Stimulated activated CD4-positive, alpha-beta T cell treated with anti-CD3 and anti-CD28 coated beads, Interleukin-1b, Interleukin-23, amount 100 ng/mL, for 4 hours (primary cell): Measurements from ENCODE around the gene PTPN1.
"Not testable (repeated sequence)": the region's sequence is repeated elsewhere in the genome, so short reads cannot be mapped to it uniquely, and the experiment has no call there.

Experiments used
- DNase-seq, 2 donors: peaks; one replicate each; pipeline ENCODE4 v3.0.0-alpha.2; 2020; ENCODE audit warnings: low read depth in 2 of 2

The PTPN1 gene

GRCh38 chr20:50557549-50558134 lies 47.5 kb downstream of the PTPN1 start:
- no peak for DNase-seq

GRCh38 chr20:50558483-50558925 lies 48.3 kb downstream of the PTPN1 start:
- DNase-seq = no peak

GRCh38 chr20:50559149-50559548 lies 49.0 kb downstream of the PTPN1 start:
- no peak for DNase-seq

- no peak for DNase-seq
Measured at GRCh38 chr20:50559856-50560638, 49.9 kb downstream of the PTPN1 start.

GRCh38 chr20:50560867-50561266 lies 50.7 kb downstream of the PTPN1 start:
- no peak for DNase-seq

- DNase-seq = peak; percentile 52 to 54
Measured at GRCh38 chr20:50561379-50562078, 51.3 kb downstream of the PTPN1 start.

- DNase-seq = no peak
Measured at GRCh38 chr20:50562262-50562701, 52.1 kb downstream of the PTPN1 start.

- DNase-seq = no peak
Measured at GRCh38 chr20:50563133-50563944, 53.2 kb downstream of the PTPN1 start.

GRCh38 chr20:50565383-50565782 lies 55.2 kb downstream of the PTPN1 start:
- DNase-seq = no peak

- no peak for DNase-seq
Measured at GRCh38 chr20:50565871-50566270, 55.7 kb downstream of the PTPN1 start.

- no peak for DNase-seq
Measured at GRCh38 chr20:50567860-50568548, 57.8 kb downstream of the PTPN1 start.

GRCh38 chr20:50568549-50568942 lies 58.4 kb downstream of the PTPN1 start:
- DNase-seq = no peak

GRCh38 chr20:50569487-50569863 lies 59.3 kb downstream of the PTPN1 start:
- not testable (repeated sequence) for DNase-seq

GRCh38 chr20:50569864-50570836 lies 60.0 kb downstream of the PTPN1 start:
- no peak for DNase-seq

GRCh38 chr20:50571466-50571865 lies 61.3 kb downstream of the PTPN1 start:
- no peak for DNase-seq

- DNase-seq = no peak
Measured at GRCh38 chr20:50572938-50573777, 63.0 kb downstream of the PTPN1 start.

GRCh38 chr20:50574108-50574507 lies 63.9 kb downstream of the PTPN1 start:
- DNase-seq = no peak

GRCh38 chr20:50574586-50574985 lies 64.4 kb downstream of the PTPN1 start:
- DNase-seq = no peak
